CD4-positive, alpha-beta T cell treated with Interleukin-17A for 1 hour (primary cell): ENCODE data around the gene YARS1.

Experiments
- DNase-seq: peaks from one replicate; pipeline ENCODE4 v3.0.0-alpha.2; 2020

The YARS1 gene

DNA sequence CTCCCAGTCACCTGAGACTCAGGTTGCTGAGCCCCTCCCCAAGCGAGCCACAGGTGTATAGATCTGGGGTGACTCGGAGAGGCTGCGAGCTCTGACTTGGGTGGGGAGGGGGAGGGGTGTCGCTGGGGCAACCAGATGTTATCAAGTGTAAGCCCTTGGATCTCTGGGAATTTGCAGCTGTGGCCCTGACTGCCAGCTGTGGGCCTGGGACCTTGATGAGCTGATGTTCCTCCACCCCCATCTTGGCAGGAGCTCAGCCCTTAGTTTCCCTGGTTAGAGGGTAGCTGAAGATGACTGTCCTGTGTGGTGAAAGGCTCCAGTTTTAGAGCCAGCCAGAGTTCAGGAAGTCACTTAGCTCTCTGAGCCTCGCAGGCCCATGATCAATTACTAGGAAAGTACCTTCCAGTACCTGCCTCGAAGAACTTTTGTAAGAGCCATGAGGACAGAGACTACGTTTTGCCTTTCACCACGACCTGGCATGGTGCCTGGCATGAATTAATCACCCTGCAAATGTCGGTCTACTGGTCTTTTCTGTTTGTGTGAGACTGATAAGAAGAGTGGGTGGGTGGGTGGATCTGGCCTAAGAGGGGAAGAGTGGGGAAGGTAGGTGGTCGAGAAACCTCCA lies 55.8 kb downstream of the YARS1 start:
- DNase-seq, result no peak

DNA sequence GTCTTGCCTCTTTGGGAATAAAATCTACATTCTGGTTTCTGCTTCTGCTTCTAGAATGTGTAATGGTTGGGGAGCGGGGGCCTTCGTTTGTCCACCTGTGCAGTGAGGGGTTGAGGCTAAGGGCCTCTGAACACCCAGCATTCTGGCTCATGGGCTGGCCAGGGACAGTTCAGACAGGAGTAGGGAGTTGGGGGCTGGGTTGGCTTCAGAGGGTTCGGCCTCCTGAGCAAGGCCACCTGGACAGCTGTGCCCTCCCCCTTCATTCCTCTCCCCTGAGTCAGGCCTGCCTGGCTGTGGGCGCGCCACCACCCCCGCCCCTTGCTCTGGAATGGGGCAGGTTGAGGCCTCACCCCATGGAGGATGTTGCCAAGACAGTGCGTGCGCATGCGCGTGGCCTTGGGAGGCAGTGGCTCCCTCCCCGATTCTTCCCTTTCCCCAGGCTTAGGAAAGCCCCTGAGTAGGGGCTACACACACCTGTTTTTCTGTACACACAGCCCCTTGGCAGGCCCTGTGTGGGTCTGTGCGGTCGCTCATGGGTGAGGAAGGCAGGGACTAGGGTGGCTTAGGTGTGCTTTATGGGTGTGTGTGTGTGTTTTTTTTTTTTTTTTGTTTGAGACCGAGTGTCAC lies 57.0 kb downstream of the YARS1 start:
- DNase-seq, result no peak

GRCh38 chr1:32759521-32759981 lies 57.6 kb downstream of the YARS1 start:
- DNase-seq, result no peak

DNA sequence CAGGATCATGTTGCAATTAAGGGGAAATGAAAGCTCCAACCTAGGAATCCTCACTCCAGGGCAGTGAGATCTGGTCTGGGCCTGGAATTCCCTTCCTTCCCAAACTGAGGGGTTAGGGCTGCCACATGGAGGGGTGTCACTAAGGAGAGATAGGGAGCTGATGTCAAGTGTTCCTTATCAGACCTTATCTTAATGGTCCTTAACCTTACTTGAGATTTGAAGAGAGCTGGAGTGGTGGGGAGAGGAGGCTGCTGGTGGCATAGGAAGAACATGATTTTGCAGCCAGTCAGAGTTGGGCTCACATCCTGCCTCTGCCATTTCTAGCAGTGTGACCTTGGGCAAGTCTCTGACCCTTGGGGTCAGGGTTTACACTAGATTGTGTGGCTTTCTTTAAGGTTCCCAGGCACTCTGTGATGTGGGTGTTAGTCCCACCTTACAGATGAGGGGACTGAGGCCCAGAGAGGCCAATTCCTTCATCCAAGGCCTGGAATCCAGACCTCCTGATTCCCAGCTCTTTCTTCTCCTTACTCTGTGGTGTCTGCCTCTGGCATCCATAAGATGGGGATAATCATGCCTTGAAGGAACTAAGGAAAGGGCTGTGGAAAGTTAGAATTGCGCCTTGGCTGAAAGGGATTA lies 58.2 kb downstream of the YARS1 start:
- no peak for DNase-seq

- DNase-seq, result no peak
These were observed 58.9 kb downstream of the YARS1 start for GRCh38 chr1:32758177-32758794.

DNA sequence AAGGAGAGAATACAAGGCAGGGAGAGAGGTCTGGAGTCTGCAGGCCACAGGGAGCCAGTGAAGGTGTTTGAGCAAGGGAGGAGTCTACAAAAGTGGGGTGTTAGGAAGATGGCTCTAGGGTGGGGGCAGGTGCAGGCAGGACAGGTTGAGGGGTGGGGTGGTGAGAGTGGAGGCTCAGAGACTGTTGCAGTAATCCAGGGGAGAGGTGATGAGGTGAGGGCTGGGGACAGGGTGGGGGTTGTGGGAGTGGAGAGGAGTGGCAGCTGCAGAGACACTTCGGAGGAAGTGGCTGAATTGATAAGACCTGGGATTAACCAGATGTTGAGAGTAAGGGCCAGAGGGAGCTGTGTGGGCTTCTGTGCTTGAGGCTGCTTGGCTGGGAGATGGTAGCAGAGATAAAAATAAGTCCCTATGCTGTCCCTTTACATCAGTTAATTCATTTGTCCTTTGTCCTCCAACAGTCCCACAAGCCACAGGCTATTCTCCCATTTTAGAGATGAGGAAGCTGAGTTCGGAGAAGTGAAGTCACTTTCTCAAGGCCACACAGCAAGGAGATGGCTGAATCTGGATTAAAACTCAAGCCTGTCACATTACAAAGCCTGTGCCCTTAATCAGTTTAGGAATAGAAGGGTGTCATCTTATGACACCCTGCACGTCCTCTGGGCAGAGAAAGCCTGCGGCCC lies 59.8 kb downstream of the YARS1 start:
- DNase-seq, result no peak

DNA sequence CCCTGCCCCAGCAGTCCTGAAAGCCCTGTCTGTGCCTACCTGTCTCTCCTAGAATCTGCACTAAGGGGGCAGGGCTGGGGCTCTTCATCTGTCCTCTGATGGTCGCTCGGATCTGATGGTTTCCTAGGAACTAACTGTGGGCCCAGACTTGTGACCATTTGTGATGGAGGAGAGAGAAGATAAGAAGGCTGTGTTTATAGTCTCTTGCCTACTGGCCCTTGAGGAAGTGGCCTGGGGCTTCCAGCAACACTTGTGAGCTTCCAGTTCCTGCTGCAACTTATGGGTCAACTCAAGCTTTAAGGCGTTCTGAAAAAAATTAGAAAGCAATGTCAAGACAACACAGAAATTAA lies 61.4 kb downstream of the YARS1 start:
- DNase-seq, result no peak

DNA sequence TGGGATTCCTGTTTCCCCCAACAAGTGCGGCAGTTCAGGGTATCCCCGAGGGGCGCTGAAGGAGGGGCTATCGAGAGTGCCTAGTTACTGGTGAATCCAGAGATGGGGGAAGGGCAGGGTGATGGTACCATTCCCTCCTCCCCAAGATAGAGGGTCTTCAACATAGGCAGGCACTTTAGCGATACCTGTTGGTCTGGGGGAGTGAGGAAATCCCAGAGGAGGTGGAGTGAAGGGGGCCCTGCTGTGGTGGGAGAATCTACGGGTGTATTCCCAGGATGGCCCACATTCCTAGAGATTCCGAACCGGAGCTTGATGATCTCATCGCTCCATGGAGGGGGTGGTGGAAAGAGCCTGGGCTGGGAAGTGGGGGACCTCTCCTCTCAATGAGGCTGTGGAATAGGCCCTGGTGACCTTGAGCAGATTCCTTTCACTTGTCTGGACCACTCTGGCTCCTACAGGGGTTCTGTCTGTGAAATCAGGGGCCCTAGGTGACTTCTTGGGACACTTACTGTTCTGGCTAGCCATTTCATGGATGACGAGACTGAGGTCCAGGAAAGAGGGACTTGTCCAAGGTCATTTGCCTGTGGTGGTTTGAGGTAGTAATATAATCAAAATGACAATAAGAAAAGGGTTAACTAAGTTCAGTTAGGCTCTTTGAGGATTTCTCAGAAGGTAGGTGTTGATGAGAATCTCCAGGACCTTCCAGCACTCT lies 61.9 kb downstream of the YARS1 start:
- DNase-seq, result no peak

DNA sequence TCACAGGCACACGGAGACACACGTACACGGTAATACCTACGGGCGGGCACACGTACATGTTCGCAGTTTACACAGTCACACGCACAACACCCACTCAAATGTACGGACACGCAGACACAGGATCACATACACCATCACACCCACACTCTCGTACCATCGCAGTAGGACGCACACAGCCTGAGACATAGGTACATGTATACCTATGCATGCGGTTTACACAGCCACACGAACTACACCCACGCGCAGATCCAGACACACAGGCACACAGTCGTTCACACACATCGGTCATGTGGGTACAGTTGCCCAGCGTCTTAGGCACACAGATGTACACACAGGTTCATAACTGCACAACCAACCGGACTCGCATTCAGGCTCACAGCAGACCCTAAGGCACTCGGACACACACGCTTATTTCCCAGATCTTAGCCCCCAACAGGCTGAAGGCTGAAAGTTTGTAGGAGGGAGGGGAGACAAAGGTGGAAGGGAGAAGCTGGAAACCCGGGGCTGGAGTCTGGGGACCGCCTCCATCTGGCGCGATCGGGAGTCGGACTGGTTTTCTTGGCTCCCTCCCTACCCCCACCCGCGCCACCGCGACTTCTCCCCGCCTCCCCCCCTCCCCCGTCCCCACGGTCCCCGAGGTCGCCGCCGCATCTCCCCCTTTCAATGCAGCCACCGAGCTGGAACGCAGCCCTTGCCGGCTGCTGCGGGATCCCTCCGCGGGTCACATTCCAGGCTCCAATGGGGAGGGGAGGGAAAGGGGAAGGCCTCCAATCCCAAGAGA lies 62.7 kb downstream of the YARS1 start:
- DNase-seq, result peak; percentile 58

DNA sequence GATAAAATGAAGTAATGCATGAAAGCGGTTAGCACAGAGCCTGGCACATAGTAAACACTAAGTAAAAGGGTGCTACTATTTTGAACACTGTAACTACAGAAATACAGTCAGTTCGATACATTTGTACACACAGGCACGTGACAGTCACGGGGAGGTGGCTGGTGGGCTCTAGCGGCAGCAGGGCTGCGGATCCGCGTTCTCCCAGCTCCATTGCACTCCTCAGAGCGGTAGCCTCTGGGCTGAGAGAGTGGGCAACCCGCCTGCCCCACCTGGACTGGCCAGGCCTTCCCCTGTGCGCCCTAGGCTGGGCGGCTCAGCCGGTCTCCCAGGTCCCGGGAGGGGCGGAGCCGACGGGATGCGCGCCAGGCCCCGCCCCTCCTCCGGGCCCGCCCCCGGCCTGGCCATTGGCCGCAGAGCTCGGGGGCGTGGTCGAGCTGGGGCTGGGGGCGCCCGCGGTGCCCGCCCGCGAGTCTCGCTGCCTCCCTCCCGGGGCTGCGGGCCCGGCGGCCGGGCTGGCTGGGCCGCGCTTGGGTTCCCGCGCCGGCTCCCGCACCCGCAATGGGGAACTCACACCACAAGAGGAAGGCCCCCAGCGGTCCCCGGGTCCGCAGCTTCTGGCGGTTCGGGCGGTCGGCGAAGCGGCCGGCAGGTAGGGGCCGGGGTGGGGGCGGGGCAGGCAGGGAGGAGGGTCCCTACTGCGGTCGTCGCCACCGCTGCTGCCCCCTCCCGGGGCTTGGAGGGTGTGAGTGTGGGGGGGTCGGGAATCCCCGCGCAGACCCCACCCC lies 63.4 kb downstream of the YARS1 start:
- peak; percentile 68 for DNase-seq

DNA sequence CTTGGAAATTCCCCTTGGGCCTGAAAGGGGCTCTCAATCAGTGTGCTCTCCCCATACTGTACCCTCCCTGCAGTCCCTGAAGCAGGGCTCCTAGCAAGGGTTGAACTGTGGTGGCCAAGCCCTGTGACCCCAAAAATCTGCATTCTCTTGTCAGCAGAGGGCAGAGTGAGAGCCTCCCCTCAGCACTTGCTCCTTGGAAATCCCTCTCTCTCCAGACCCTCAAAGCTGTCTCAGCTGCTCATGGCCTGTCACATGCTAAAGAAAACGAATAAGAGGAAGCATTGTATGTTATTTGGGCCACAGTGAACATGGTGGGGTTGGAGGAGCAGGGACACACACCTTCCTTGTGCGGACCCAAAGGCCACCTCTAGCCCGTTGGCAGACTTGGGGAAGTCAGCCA lies 67.4 kb downstream of the YARS1 start:
- DNase-seq, result no peak

DNA sequence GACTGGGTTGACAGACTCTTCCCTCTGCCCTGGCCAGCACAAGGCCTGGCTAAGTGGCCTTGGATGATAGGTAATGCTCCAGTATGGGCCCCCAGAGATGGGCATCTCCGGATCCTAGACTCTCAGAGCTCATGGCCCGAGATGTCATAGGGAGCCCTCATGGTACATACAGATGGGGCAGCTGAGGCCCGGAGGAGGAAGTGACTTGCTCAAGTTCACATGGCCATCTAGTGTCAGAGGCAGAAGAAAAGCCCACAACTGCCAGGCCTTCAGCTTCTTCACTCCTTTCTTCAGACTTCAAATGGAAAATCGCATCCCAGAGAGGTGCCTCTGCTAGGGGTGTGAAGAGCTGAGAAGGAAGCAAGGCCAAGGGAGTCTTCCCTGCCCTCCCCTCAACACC lies 67.8 kb downstream of the YARS1 start:
- DNase-seq, result no peak

- no peak for DNase-seq
These were observed 68.2 kb downstream of the YARS1 start for GRCh38 chr1:32748926-32749325.

- no peak for DNase-seq
These were observed 68.8 kb downstream of the YARS1 start for GRCh38 chr1:32748348-32748747.

DNA sequence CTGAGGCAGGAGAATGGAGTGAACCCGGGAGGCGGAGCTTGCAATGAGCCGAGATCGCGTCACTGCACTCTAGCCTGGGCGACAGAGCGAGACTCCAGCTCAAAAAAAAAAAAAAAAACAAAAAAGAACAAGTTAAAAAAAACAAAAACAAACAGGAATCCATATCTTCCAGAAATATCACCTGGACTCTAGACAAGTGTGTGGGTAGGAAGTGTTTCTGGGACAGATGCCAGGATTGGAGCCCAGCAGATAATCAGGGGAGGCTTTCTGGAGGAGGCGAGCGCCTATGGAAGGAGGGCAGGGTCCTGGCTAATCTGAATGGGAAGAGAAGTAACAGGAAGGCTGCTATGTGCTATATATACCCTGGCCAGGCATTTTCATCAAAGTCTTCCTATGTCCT lies 71.0 kb downstream of the YARS1 start:
- DNase-seq, result no peak

DNA sequence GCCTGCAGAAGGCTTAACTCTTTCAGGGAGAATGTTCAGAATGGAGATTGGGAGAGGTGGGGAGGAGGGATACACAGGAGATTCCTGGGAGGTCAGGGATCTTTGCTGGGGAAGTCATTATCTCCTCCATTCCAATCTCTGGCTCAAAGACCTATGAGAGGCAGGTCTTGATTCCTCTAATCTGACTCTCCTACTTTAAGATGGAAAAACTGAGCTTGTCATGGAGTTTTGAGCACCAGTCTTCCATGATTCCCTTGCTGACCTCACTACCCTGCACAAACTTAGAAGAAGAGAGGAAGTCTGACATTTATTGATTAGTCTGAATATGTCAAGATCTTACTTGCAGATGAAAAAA lies 73.1 kb downstream of the YARS1 start:
- no peak for DNase-seq

DNA sequence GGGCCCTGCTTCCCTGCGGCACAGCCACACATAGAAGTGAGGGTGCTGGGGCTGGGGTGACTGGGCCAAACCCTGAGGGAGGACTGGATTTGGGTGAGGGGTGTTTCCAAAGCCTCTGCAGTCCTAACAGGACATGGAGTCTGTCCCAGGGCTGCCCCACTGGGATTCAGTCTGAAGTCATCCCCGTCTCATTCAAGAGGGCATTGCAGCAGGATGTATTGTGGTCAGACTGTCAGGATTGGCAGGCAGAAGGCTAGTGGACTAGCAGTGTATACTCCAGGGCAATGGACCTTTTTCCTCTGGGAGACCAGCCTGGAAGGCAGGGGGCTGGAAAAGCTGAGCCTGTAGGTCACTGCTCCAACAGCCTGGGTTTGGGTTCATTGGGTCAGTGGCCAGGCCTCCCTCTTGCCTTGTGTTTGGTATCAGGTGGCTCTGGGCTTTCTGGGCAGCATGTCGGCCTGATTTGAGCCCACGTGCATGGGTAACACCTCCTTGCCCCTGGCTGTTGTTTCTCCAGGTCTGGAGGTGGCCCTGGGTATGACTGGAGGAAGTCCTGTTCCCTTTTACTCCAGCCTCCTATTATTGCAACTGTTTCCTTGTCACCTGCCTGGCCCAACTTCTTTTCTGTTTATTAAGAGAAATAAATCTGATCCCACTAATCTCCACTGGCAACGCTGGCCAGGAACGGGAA lies 73.6 kb downstream of the YARS1 start:
- no peak for DNase-seq

DNA sequence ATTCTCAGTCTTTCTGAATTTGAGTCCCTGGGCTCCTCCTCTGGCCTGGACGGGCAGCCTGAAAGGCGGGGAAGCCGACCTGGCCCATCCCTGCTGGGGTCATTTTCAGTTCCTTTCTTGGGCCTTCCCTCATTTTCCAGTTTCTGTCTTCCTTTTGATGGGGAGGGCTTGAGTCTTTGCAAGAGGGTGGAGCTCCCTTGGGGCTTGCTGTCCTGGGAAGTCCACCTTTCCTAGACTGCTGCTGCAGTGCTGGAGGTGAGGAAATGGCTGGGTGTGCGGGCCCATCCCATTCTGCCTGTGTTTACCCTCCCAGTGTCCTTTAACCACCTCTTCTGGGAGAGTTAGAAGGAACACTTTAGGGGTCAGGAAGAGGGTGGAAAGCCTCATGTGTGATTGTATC lies 74.2 kb downstream of the YARS1 start:
- no peak for DNase-seq

- DNase-seq, result no peak
These were observed 74.8 kb downstream of the YARS1 start for GRCh38 chr1:32742199-32742947.
